Upper lobe of left lung (tissue), 4 donors: ENCODE data around the gene ISM2.

ENCODE experiments used
- CTCF ChIP-seq, 6 experiments: fragments of 450-650 bp in 4 of 6; fragments of 200-600 bp in 2 of 6; sonication (generic) in 2 of 6; IDR thresholded peaks; one replicate each; pipeline ENCODE4 v1.5.1; 2016 to 2019; ENCODE audit warnings: antibody characterized with exemption in 6 of 6
- EP300 ChIP-seq, 4 donors: sonication (generic); formaldehyde crosslinking; IDR thresholded peaks; one replicate each; pipeline ENCODE4 v1.5.1; 2017; ENCODE audit warnings: antibody characterized with exemption in 4 of 4, control low read depth in 2 of 4
- POLR2A ChIP-seq, 4 donors: fragments of 450-650 bp; IDR thresholded peaks; one replicate each; pipeline ENCODE4 v1.5.1; 2016 to 2017; ENCODE audit warnings: antibody characterized with exemption in 4 of 4, mild to moderate bottlenecking in 2 of 4

- TF ChIP-seq CTCF (IDR thresholded peaks at IDR 0.05) (peak in 5 of 6 experiments; percentile 34 to 50 (median 39)), EP300 (IDR thresholded peaks at IDR 0.05) (no peak), POLR2A (IDR thresholded peaks at IDR 0.05) (no peak)
These were observed 39.4 kb downstream of the ISM2 start for GRCh38 chr14:77459072-77459723.
